HepG2 (cell line): ENCODE measurements around the gene SLC23A3. TPM values are rescaled to one million over a fixed set of nuclear protein-coding genes. Genes with fewer than 3 reads are reported as not detected.

Source experiments
- CHD4 ChIP-seq: fragments of 200-600 bp; sonication (generic); IDR thresholded peaks from 2 replicates; pipeline ENCODE4 v1.7.0; 2017; ENCODE audit warnings: mild to moderate bottlenecking, low read length, borderline replicate concordance
- NFYB ChIP-seq: sonication (generic); formaldehyde crosslinking; IDR thresholded peaks from 2 replicates; pipeline ENCODE4 v1.4.0; 2020; ENCODE audit warnings: missing genetic modification reagents
- NR2C2 ChIP-seq: sonication (generic); formaldehyde crosslinking; IDR thresholded peaks from 2 replicates; pipeline ENCODE4 v1.4.0; 2020; ENCODE audit warnings: missing genetic modification reagents, mild to moderate bottlenecking, moderate library complexity, borderline replicate concordance
- SOX13 ChIP-seq, 3 experiments: fragments of 450-650 bp in 1 of 3; sonication (generic) in 1 of 3; formaldehyde crosslinking in 1 of 3; IDR thresholded peaks in 2 of 3; conservative IDR thresholded peaks in 1 of 3; 2 replicates each; pipeline versions ENCODE4 v1.5.0 to v1.6.1; 2016 to 2020; ENCODE audit warnings: antibody characterized with exemption in 1 of 3, mild to moderate bottlenecking in 1 of 3, missing compliant biosample characterization in 1 of 3, missing genetic modification reagents in 1 of 3, moderate library complexity in 1 of 3
- TAF1 ChIP-seq: sonication (generic); formaldehyde crosslinking; IDR thresholded peaks from 2 replicates; pipeline ENCODE4 v1.4.0; 2020; ENCODE audit warnings: missing genetic modification reagents
- YEATS4 ChIP-seq: sonication (generic); formaldehyde crosslinking; IDR thresholded peaks from 2 replicates; pipeline ENCODE4 v1.4.0; 2020; ENCODE audit warnings: missing genetic modification reagents, borderline replicate concordance
- ZNF614 ChIP-seq: IDR thresholded peaks from 2 replicates; pipeline ENCODE4 v1.6.1; 2018; ENCODE audit warnings: missing biosample characterization, missing genetic modification reagents, inconsistent platforms, borderline replicate concordance
- ZNF615 ChIP-seq: sonication (generic); formaldehyde crosslinking; IDR thresholded peaks from 2 replicates; pipeline ENCODE4 v1.5.0; 2020; ENCODE audit warnings: mild to moderate bottlenecking, missing genetic modification reagents, borderline replicate concordance
- ZNF7 ChIP-seq: IDR thresholded peaks from 2 replicates; pipeline ENCODE4 v1.6.1; 2016; ENCODE audit warnings: missing biosample characterization, missing genetic modification reagents
- polyA plus RNA-seq, 8 experiments: library from polyadenylated mRNA; depleted of rRNA in 3 of 8; stranded (reverse) in 7 of 8; unstranded in 1 of 8; fragments of >200 nt; fragmentation: Illumina TruSeq in 4 of 8; extraction: Trizol in 4 of 8; gene quantifications; 2 replicates each; pipeline versions ENCODE4 v1.2.1 to v1.2.3, GENCODE V29; 2011 to 2016; ENCODE audit warnings: low read depth in 4 of 8, missing spikeins in 1 of 8, mixed read lengths in 1 of 8; ENCODE audit not compliant: insufficient read depth in 1 of 8
- total RNA-seq, 5 experiments: library from RNA; depleted of rRNA; stranded (reverse); fragments of >200 nt; fragmentation: Illumina TruSeq; extraction: Trizol; gene quantifications; 2 replicates each; pipeline ENCODE4 v1.2.3, GENCODE V29; 2016; ENCODE audit warnings: low read depth in 1 of 5
- TF ChIP-seq, protein P1 (sequence below): IDR thresholded peaks from 2 replicates; pipeline ENCODE4 v1.6.1; 2016; ENCODE audit warnings: low read depth, missing genetic modification reagents, missing compliant biosample characterization
- TF ChIP-seq, protein P2 (sequence below), 2 experiments: sonication (generic) in 1 of 2; formaldehyde crosslinking in 1 of 2; IDR thresholded peaks; 2 replicates each; pipeline versions ENCODE4 v1.5.1 to v1.6.1; 2011 to 2020; ENCODE audit warnings: borderline replicate concordance in 1 of 2, low read depth in 1 of 2, low read length in 1 of 2, mild to moderate bottlenecking in 1 of 2, missing genetic modification reagents in 1 of 2, moderate library complexity in 1 of 2
- TF ChIP-seq, protein P3 (sequence below): sonication (generic); formaldehyde crosslinking; conservative IDR thresholded peaks from 2 replicates; pipeline ENCODE4 v1.4.0; 2020; ENCODE audit warnings: missing genetic modification reagents
- TF ChIP-seq, protein P4 (sequence below): sonication (generic); formaldehyde crosslinking; IDR thresholded peaks from 2 replicates; pipeline ENCODE4 v1.4.0; 2020; ENCODE audit warnings: mild to moderate bottlenecking, missing genetic modification reagents, borderline replicate concordance

Gene SLC23A3
- total and polyA plus RNA-seq, 2 of the 13 experiments (the other 11 are each of a cell fraction or from before 2014, with no cell fraction given) = 0.38 to 0.78 TPM

DNA sequence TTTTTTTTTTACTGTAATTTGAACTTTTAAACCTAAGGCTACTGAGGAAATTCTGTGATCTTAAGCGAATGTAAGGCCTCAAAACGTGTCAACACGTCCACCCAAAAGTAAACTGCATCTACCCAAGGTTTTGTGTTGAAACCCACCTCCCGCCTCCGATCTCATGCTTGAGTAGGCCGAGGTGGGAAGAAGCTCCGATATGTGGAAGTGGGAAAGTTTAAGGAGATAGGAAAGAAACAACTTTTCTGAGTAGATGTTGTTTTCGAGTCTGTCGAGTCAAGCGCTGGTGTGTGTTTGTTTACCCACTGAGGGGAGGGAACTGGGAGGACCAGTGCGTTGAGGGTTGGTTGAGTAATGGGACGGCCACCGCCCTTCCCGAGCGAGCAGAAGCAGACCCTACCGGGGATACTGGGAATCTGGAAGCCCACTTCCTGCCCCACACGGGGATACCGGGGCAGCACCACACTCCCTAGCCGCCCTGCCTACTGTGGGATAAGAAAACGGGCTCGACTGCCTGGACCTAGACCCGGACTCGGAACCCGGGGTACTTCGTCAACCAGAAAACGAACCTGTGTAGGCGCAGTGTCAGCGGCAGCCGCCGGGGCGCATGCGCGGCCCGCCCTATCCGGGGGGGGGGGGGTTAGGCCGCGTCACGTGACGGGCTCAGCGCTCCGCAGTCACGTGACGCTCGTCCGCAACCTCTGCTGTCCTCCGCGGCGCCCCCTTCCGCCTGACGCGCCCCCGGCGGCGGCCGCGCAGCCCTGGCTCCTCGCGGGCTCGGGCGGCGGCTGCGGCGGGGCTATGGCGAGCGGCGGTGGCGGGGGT is 7.9 kb upstream of the SLC23A3 start, which contains the start of gene RETREG2 (continued):
- TF ChIP-seq, protein P1, sequence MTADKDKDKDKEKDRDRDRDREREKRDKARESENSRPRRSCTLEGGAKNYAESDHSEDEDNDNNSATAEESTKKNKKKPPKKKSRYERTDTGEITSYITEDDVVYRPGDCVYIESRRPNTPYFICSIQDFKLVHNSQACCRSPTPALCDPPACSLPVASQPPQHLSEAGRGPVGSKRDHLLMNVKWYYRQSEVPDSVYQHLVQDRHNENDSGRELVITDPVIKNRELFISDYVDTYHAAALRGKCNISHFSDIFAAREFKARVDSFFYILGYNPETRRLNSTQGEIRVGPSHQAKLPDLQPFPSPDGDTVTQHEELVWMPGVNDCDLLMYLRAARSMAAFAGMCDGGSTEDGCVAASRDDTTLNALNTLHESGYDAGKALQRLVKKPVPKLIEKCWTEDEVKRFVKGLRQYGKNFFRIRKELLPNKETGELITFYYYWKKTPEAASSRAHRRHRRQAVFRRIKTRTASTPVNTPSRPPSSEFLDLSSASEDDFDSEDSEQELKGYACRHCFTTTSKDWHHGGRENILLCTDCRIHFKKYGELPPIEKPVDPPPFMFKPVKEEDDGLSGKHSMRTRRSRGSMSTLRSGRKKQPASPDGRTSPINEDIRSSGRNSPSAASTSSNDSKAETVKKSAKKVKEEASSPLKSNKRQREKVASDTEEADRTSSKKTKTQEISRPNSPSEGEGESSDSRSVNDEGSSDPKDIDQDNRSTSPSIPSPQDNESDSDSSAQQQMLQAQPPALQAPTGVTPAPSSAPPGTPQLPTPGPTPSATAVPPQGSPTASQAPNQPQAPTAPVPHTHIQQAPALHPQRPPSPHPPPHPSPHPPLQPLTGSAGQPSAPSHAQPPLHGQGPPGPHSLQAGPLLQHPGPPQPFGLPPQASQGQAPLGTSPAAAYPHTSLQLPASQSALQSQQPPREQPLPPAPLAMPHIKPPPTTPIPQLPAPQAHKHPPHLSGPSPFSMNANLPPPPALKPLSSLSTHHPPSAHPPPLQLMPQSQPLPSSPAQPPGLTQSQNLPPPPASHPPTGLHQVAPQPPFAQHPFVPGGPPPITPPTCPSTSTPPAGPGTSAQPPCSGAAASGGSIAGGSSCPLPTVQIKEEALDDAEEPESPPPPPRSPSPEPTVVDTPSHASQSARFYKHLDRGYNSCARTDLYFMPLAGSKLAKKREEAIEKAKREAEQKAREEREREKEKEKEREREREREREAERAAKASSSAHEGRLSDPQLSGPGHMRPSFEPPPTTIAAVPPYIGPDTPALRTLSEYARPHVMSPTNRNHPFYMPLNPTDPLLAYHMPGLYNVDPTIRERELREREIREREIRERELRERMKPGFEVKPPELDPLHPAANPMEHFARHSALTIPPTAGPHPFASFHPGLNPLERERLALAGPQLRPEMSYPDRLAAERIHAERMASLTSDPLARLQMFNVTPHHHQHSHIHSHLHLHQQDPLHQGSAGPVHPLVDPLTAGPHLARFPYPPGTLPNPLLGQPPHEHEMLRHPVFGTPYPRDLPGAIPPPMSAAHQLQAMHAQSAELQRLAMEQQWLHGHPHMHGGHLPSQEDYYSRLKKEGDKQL (CRISPR knock-in tag) = peak; percentile 37; the same call in 1 of the 2 replicates
- TF ChIP-seq CHD4 = no peak
- TF ChIP-seq YEATS4 = peak; percentile 90
- TF ChIP-seq, protein P2, sequence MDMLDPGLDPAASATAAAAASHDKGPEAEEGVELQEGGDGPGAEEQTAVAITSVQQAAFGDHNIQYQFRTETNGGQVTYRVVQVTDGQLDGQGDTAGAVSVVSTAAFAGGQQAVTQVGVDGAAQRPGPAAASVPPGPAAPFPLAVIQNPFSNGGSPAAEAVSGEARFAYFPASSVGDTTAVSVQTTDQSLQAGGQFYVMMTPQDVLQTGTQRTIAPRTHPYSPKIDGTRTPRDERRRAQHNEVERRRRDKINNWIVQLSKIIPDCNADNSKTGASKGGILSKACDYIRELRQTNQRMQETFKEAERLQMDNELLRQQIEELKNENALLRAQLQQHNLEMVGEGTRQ (IDR thresholded peaks at IDR 0.05; ENCODE audit: low read depth, low read length) = peak; percentile 99
- TF ChIP-seq, protein P2 (CRISPR knock-in tag; IDR thresholded peaks at IDR 0.05; ENCODE audit: borderline replicate concordance) = peak; percentile 96
- TF ChIP-seq TAF1 (CRISPR knock-in tag) = peak; percentile 87
- TF ChIP-seq NFYB (CRISPR knock-in tag) = no peak
- TF ChIP-seq SOX13 (IDR thresholded peaks at IDR 0.05) = no peak
- TF ChIP-seq SOX13 (CRISPR knock-in tag; conservative IDR thresholded peaks at IDR 0.05 in 1 of 2, IDR thresholded peaks at IDR 0.05 in 1 of 2) = no peak; a peak in 1 of 4 replicates
- no peak for TF ChIP-seq ZNF614 (CRISPR knock-in tag)
- no peak for TF ChIP-seq ZNF615 (CRISPR knock-in tag)
- TF ChIP-seq, protein P3, sequence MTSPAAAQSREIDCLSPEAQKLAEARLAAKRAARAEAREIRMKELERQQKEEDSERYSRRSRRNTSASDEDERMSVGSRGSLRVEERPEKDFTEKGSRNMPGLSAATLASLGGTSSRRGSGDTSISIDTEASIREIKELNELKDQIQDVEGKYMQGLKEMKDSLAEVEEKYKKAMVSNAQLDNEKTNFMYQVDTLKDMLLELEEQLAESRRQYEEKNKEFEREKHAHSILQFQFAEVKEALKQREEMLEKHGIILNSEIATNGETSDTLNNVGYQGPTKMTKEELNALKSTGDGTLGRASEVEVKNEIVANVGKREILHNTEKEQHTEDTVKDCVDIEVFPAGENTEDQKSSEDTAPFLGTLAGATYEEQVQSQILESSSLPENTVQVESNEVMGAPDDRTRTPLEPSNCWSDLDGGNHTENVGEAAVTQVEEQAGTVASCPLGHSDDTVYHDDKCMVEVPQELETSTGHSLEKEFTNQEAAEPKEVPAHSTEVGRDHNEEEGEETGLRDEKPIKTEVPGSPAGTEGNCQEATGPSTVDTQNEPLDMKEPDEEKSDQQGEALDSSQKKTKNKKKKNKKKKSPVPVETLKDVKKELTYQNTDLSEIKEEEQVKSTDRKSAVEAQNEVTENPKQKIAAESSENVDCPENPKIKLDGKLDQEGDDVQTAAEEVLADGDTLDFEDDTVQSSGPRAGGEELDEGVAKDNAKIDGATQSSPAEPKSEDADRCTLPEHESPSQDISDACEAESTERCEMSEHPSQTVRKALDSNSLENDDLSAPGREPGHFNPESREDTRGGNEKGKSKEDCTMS = no peak
- TF ChIP-seq NR2C2 (CRISPR knock-in tag) = peak; percentile 82
- no peak for TF ChIP-seq ZNF7 (CRISPR knock-in tag)
- TF ChIP-seq, protein P4, sequence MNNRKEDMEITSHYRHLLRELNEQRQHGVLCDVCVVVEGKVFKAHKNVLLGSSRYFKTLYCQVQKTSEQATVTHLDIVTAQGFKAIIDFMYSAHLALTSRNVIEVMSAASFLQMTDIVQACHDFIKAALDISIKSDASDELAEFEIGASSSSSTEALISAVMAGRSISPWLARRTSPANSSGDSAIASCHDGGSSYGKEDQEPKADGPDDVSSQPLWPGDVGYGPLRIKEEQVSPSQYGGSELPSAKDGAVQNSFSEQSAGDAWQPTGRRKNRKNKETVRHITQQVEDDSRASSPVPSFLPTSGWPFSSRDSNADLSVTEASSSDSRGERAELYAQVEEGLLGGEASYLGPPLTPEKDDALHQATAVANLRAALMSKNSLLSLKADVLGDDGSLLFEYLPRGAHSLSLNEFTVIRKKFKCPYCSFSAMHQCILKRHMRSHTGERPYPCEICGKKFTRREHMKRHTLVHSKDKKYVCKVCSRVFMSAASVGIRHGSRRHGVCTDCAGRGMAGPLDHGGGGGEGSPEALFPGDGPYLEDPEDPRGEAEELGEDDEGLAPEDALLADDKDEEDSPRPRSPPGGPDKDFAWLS = no peak
